ENCODE data around the gene ABCA12. TPM values are rescaled to one million over a fixed set of nuclear protein-coding genes. Genes with fewer than 3 reads are reported as not detected.

The ABCA12 gene
- total RNA-seq, 4 donors from 2014 or later = not detected

DNA sequence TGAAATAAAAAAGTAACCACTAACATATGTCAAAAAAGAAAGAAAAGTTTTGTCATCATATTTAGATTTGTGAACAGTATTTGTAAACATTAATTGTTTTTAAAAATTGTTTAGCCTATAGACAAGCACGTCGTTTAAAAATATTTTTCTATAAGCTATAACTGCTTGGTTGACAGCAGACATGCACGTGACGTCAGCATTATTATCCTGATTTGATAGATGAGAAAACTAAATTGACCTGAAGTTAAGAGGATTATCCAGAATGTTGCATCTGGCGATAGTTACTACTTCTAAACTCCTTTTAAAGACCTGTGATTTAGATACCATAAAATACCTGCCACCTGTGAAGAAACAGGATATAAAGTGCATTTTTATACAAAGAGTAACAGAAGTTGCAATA lies 172.0 kb downstream of the ABCA12 start:
- no peak overlapping the region for H3K4me3 ChIP-seq
- H3K36me3 ChIP-seq = no peaks in the 10 kb centered on the region
- no peak for TF ChIP-seq POLR2AphosphoS5 (IDR thresholded peaks at IDR 0.05)
- TF ChIP-seq POLR2A (IDR thresholded peaks at IDR 0.05; ENCODE audit: low read depth) = no peak
- intact Hi-C loops (cut with DNase I) = no loop called here
- no peak overlapping the region for H3K27ac ChIP-seq (replicated peaks in 1 of 4)
- no peaks in the 10 kb centered on the region for H3K4me1 ChIP-seq
- 73% methylated on average over 5 of the region's 5 CpGs for WGBS
- DNase-seq (ENCODE audit: extremely low spot score) = no peak
- H3K27me3 ChIP-seq = no peaks in the 10 kb centered on the region
- H3K9me3 ChIP-seq = no peaks in the 10 kb centered on the region

DNA sequence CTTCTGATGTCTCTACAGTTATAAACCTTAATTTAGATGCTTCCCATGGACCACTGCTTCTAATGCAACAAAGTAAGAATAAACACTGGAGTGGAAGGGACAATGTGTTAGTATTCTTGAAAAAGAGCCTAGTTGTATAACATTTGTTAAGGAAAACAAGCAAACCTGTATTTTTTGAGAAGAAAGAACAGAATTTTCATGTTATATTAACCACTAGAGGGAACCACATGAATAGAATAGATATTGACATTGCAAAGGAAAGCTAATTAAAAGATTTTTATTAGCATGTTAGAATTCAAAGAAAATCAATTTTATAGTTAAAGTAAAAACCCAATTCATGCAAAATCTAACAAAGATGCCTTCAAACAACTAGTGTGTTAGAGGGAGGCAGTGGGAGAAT lies 177.7 kb downstream of the ABCA12 start:
- no peaks in the 10 kb centered on the region for H3K36me3 ChIP-seq

DNA sequence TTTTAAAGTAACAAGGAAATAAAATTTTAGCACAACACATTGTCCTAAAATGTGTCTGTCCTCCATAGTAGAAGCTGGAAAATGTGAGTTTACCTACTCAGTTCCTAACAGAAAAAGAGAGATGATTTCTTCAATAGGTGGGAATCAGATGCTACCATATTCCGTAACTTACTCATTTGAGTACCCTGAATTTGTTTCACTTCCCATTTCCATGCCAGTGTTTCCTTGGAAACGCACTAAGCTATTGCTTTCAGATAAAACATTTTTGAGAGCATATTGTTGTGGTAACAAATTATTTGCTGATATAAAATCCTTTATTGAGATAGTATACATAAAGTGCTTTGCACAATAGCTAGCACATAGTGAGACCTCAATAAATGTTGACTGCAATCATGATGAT lies 191.5 kb downstream of the ABCA12 start:
- no peak for TF ChIP-seq POLR2AphosphoS5 (IDR thresholded peaks at IDR 0.05)
- no peak for TF ChIP-seq EP300 (IDR thresholded peaks at IDR 0.05)
- TF ChIP-seq, protein P1, sequence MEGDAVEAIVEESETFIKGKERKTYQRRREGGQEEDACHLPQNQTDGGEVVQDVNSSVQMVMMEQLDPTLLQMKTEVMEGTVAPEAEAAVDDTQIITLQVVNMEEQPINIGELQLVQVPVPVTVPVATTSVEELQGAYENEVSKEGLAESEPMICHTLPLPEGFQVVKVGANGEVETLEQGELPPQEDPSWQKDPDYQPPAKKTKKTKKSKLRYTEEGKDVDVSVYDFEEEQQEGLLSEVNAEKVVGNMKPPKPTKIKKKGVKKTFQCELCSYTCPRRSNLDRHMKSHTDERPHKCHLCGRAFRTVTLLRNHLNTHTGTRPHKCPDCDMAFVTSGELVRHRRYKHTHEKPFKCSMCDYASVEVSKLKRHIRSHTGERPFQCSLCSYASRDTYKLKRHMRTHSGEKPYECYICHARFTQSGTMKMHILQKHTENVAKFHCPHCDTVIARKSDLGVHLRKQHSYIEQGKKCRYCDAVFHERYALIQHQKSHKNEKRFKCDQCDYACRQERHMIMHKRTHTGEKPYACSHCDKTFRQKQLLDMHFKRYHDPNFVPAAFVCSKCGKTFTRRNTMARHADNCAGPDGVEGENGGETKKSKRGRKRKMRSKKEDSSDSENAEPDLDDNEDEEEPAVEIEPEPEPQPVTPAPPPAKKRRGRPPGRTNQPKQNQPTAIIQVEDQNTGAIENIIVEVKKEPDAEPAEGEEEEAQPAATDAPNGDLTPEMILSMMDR (IDR thresholded peaks at IDR 0.05) = no peak
- no peak for TF ChIP-seq POLR2A (IDR thresholded peaks at IDR 0.05; ENCODE audit: low read depth)
- no peaks in the 10 kb centered on the region for H3K36me3 ChIP-seq
- H3K4me1 ChIP-seq = no peaks in the 10 kb centered on the region
- 91% methylated on average over 2 of the region's 2 CpGs for WGBS
- H3K27me3 ChIP-seq = no peaks in the 10 kb centered on the region
- intact Hi-C loops (cut with DNase I) = no loop called here
- H3K4me3 ChIP-seq = no peak overlapping the region
- H3K27ac ChIP-seq (replicated peaks in 1 of 4) = no peak overlapping the region
- H3K9me3 ChIP-seq = no peaks in the 10 kb centered on the region
- DNase-seq (ENCODE audit: extremely low spot score) = no peak

More for the DNA sequence above, 177.7 kb downstream of the ABCA12 start:
- Histone ChIP-seq H3K4me3 (no peak overlapping the region), H3K4me1 (no peaks in the 10 kb centered on the region), H3K9me3 (no peaks in the 10 kb centered on the region), H3K27ac (replicated peaks in 1 of 4) (no peak overlapping the region), H3K27me3 (no peaks in the 10 kb centered on the region)
- no peak for DNase-seq (ENCODE audit: extremely low spot score)
- intact Hi-C loops (cut with DNase I) = no loop called here
- TF ChIP-seq POLR2AphosphoS5 (IDR thresholded peaks at IDR 0.05) = no peak
- no peak for TF ChIP-seq EP300 (IDR thresholded peaks at IDR 0.05)
- TF ChIP-seq, protein P1 (IDR thresholded peaks at IDR 0.05) = no peak
- no peak for TF ChIP-seq POLR2A (IDR thresholded peaks at IDR 0.05; ENCODE audit: low read depth)

DNA sequence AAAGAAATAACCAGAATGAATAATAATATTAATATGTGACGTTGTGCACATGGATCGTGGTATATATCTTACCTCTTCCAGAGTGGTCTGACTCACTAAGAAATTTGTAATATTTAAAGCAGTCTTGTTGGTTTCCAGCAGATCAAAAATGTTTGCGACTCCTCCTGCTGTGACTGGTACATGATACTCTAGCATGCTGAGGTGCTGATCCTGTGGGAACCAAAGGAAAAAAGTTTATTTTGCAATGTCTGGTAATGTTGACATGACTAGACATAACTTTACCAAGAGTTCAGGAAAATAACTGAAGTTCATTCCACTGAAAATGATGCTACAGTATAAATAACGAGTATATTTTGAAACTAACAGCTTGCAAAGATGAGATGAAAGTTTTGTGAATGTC lies 204.4 kb downstream of the ABCA12 start:
- TF ChIP-seq EP300 (IDR thresholded peaks at IDR 0.05) (no peak), POLR2A (IDR thresholded peaks at IDR 0.05; ENCODE audit: low read depth) (no peak), POLR2AphosphoS5 (IDR thresholded peaks at IDR 0.05) (no peak)
- TF ChIP-seq, protein P1 (IDR thresholded peaks at IDR 0.05) = no peak
- Histone ChIP-seq H3K4me3 (no peak overlapping the region), H3K27me3 (no peaks in the 10 kb centered on the region), H3K4me1 (no peaks in the 10 kb centered on the region), H3K27ac (replicated peaks in 1 of 4) (no peak overlapping the region), H3K36me3 (no peaks in the 10 kb centered on the region), H3K9me3 (no peaks in the 10 kb centered on the region)
- WGBS = 84% methylated on average over 4 of the region's 4 CpGs
- no peak for DNase-seq (ENCODE audit: extremely low spot score)
- intact Hi-C loops (cut with DNase I) = no loop called here

DNA sequence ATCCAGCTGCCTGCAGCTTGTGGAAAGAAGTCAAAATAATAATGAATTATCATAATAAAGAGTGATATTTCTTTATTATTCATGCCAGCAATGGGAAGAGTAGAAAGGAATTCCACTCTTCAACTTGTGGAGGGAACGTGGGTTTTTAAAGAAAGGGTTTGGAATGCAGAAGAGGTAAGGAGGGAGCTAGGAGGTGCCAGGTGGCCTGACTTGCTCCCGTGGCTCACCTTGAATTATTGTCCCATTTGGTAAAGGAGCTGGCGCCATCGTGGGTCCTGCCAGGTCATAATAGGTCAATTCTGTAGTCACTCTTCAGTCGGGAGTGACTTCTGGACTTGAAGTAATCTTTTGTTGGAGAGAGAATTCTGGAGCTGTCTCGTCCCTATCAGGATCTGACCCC lies 233.8 kb downstream of the ABCA12 start:
- Histone ChIP-seq H3K27me3 (no peaks in the 10 kb centered on the region), H3K27ac (replicated peaks in 1 of 4) (no peak overlapping the region), H3K36me3 (no peaks in the 10 kb centered on the region), H3K4me1 (no peaks in the 10 kb centered on the region), H3K4me3 (no peak overlapping the region), H3K9me3 (no peaks in the 10 kb centered on the region)
- intact Hi-C loops (cut with DNase I) = no loop called here
- no peak for DNase-seq (ENCODE audit: extremely low spot score)
- TF ChIP-seq, protein P1 (IDR thresholded peaks at IDR 0.05) = no peak
- TF ChIP-seq POLR2A (IDR thresholded peaks at IDR 0.05; ENCODE audit: low read depth) = no peak
- TF ChIP-seq EP300 (IDR thresholded peaks at IDR 0.05) = no peak
- no peak for TF ChIP-seq POLR2AphosphoS5 (IDR thresholded peaks at IDR 0.05)
- 64% methylated on average over 6 of the region's 6 CpGs for WGBS

All from esophagus muscularis mucosa (tissue), 4 donors.